Natural killer cell treated with Interleukin-12 subunit alpha and Interleukin-12 subunit beta and Interleukin-15 and Interleukin-18, amount 100 ng/mL, for 72 hours (primary cell): ENCODE measurements around the gene PYM1. TPM values are rescaled to one million over a fixed set of nuclear protein-coding genes. Genes with fewer than 3 reads are reported as not detected.
"Not testable (repeated sequence)": the region's sequence is repeated elsewhere in the genome, so short reads cannot be mapped to it uniquely, and the experiment has no call there.

ENCODE experiments used
- ATAC-seq, 2 donors: fragments of 150-1000 bp; cut with Tn5 transposase in 1 of 2; sonication (Bioruptor Pico), chemical (Tn5 transposase) in 1 of 2; 2 replicates each; pipeline ENCODE4 v1.10.0; 2021
- DNase-seq: peaks from one replicate; pipeline ENCODE4 v3.0.0; 2022; ENCODE audit warnings: low spot score
- H3K27ac Mint-ChIP-seq, 2 donors: 1 replicate in 1 of 2; 2 replicates in 1 of 2; pipeline ENCODE4 v1.8.0; 2022; ENCODE audit warnings: mixed read lengths in 2 of 2, mild to moderate bottlenecking in 1 of 2, moderate library complexity in 1 of 2
- H3K27me3 Mint-ChIP-seq, 2 donors: 1 replicate in 1 of 2; 2 replicates in 1 of 2; pipeline ENCODE4 v1.8.0; 2022; ENCODE audit warnings: mixed read lengths in 2 of 2
- H3K36me3 Mint-ChIP-seq: one replicate; pipeline ENCODE4 v1.8.0; 2022; ENCODE audit warnings: mixed read lengths
- H3K4me1 Mint-ChIP-seq, 2 donors: 1 replicate in 1 of 2; 2 replicates in 1 of 2; pipeline ENCODE4 v1.8.0; 2022; ENCODE audit warnings: low read depth in 2 of 2, mixed read lengths in 2 of 2, mild to moderate bottlenecking in 1 of 2
- H3K4me3 Mint-ChIP-seq: one replicate; pipeline ENCODE4 v1.8.0; 2022; ENCODE audit warnings: mixed read lengths
- H3K9me3 Mint-ChIP-seq: 2 replicates; pipeline ENCODE4 v1.8.0; 2022; ENCODE audit warnings: mixed read lengths
- total RNA-seq, 2 donors: library from RNA; stranded (reverse); gene quantifications; one replicate each; pipeline ENCODE4 v1.2.3, GENCODE V29; 2022

Gene PYM1
- total RNA-seq, 2 donors from 2014 or later: 31.6 to 34.0 TPM

DNA sequence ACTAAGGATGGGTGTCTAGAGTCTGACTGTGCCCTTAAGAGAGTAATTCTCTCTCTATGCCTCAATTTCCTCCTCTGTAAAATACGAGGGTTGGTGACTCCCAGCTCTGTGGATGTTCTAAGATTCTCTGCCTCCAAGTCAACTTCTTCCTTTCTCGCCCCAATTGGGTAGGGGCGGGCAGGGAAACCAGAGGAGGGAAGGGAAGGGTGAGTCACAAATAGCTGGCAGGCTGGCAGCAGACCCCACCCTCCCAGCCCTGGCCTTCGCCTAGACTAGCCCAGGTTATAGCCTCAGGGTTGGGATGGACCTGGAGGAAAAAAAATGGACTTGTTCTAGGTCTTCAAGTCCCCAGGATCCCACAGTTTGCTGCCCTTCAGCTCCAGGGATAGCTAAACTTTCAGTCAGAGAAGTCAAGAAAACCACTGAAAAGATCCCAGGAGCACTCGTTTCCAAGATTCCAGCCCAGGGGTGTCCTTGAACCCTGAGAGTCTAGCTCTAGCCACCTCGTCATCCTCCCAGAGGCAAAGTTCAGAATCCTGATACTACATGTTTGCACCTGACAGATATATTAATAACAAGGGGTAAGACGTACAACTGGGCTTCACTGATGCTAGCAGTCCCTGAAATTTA lies 5.6 kb upstream of the PYM1 start:
- Mint-ChIP-seq H3K27me3 (no peaks in the 10 kb centered on the region), H3K9me3 (no peaks in the 10 kb centered on the region), H3K27ac (no peak overlapping the region), H3K36me3 (peaks cover 16% of the 10 kb centered on the region), H3K4me3 (peak overlapping the region; percentile 95), H3K4me1 (peaks cover 39 to 53% of the 10 kb centered on the region in 2 donors)
- DNase-seq (no peak), ATAC-seq (no peak)

DNA sequence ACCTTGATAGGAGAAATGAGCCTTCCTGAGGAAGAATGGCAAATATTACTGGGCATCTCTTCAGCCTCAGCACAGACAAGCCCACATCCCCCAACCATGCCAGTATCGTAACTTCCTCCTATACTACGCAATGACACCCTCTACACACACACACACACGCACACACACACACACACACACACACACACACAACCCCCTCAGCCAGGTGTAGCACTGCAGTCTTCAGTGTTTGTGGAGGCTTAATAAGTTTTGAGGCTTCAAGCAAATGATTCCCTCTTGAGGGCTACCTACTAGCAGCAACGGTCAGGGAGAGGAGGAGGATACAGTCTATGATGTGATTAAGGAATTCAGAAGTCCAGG lies 4.8 kb upstream of the PYM1 start:
- no peaks in the 10 kb centered on the region for H3K9me3 Mint-ChIP-seq
- H3K36me3 Mint-ChIP-seq: peaks cover 15% of the 10 kb centered on the region
- H3K27ac Mint-ChIP-seq: peak overlapping the region; percentile 93 to 98
- peak in 1 of 2 donors; percentile 25 for ATAC-seq
- H3K4me1 Mint-ChIP-seq: peaks cover 44 to 56% of the 10 kb centered on the region in 2 donors
- H3K4me3 Mint-ChIP-seq: peak overlapping the region; percentile 95
- DNase-seq: no peak
- no peaks in the 10 kb centered on the region for H3K27me3 Mint-ChIP-seq

- Mint-ChIP-seq H3K4me3 (peak overlapping the region; percentile 95), H3K9me3 (no peaks in the 10 kb centered on the region), H3K36me3 (peaks cover 10% of the 10 kb centered on the region), H3K27ac (peak overlapping the region; percentile 93 to 98), H3K4me1 (peaks cover 48 to 55% of the 10 kb centered on the region in 2 donors), H3K27me3 (no peaks in the 10 kb centered on the region)
- ATAC-seq: peak in 1 of 2 donors; percentile 30
- peak; percentile 64 for DNase-seq
Measured at GRCh38 chr12:55931780-55932550, 4.3 kb upstream of the PYM1 start.

DNA sequence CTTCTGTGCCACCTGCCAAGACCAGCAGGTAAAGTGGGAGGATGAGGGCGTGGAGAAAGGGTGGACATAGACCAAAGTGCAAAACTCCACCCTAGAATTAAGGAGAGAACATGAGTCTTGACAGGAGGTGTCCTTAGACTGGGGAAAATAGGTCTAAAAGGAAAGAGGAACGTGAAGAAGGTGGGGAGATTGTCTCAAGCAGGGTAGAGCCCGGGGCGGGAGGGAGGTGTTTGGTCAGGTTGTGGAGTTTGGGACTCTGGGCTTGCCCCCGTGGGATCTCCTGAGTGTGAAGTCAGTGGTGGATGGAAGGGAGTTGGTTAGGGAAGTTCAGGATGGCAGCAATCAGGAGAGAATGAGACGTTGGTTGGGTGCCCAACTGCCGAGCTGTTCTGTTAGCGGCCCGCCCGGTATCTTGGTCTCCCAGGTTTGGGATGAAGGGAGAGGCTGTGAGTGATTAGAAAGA lies 3.7 kb upstream of the PYM1 start:
- Mint-ChIP-seq H3K4me3 (peak overlapping the region; percentile 95), H3K9me3 (no peaks in the 10 kb centered on the region), H3K36me3 (peaks cover 7% of the 10 kb centered on the region), H3K27me3 (no peaks in the 10 kb centered on the region), H3K4me1 (peaks cover 52 to 62% of the 10 kb centered on the region in 2 donors), H3K27ac (peak overlapping the region; percentile 93 to 98)
- DNase-seq (peak; percentile 63), ATAC-seq (no peak)

DNA sequence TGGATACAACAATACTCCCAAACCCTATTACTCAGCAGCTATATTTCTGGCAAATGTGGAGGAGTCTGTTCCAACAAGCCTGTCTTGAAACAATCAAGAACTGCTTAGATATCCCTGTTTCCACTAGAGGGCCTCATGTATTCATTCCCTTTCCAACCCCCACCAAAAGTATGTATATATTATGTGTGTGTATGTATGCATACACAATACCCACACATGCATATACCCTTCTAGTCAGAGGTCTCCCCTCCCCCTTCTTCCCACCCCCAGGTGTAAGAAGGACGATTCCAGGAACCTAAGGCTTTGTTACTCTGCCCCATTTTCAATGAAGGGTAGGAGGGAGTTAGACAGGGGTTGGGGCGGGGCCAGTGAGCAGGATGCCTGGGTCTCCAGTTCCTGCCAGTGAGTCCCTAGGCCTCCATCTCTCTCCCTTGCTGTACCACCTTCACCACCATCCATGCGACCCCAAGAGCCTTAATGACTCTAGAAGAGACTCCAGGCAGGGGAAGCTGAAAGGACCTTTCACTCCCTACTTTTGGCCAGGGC lies 3.1 kb upstream of the PYM1 start, which contains the start of gene DGKA:
Gene DGKA (plus strand): TSS at position 392 of the 546 bp plus-strand sequence. CDS start 5,342 bp downstream, outside the sequence.
- Mint-ChIP-seq H3K27me3 (no peaks in the 10 kb centered on the region), H3K36me3 (peaks cover 7% of the 10 kb centered on the region), H3K4me3 (peak within 1 kb of the TSS; percentile 95), H3K27ac (peak within 1 kb of the TSS; percentile 93 to 98), H3K9me3 (no peaks in the 10 kb centered on the region), H3K4me1 (peaks cover 56 to 67% of the 10 kb centered on the region in 2 donors)
- DNase-seq: peak; percentile 70
- ATAC-seq: peak in 1 of 2 donors; percentile 31

DNA sequence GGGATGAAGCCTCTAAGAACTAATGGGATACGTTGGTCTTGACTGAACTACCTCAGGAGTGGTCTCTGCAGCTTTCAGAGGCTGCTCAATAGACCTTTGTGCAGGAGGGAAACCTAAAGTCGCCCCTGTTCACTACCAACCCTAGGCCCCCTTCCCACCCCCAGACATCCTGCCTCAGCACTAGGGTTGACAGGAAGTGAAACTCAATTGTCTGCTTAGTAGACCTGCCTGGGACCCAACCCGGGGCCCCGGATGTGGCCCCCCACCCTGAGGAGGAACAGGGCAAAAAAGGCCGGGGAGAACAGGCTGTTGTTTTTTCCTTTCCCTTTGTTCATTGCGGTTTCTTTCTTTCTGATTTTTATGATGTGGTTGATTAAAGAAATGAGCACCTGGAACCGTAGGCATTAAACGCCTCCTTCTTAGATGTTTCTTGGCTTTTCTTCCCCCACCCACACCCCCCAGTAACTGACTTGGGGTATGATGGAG lies 1.7 kb upstream of the PYM1 start:
- peak overlapping the region; percentile 93 to 98 for H3K27ac Mint-ChIP-seq
- peak overlapping the region; percentile 95 for H3K4me3 Mint-ChIP-seq
- H3K36me3 Mint-ChIP-seq: peaks cover 16% of the 10 kb centered on the region
- no peaks in the 10 kb centered on the region for H3K27me3 Mint-ChIP-seq
- H3K4me1 Mint-ChIP-seq: peaks cover 65 to 74% of the 10 kb centered on the region in 2 donors
- H3K9me3 Mint-ChIP-seq: no peaks in the 10 kb centered on the region
- DNase-seq: peak; percentile 78
- peak in 1 of 2 donors; percentile 57 for ATAC-seq

- H3K4me3 Mint-ChIP-seq: peak overlapping the region; percentile 95
- peaks cover 62 to 65% of the 10 kb centered on the region in 2 donors for H3K4me1 Mint-ChIP-seq
- no peaks in the 10 kb centered on the region for H3K27me3 Mint-ChIP-seq
- DNase-seq: peak; percentile 90
- peaks cover 21% of the 10 kb centered on the region for H3K36me3 Mint-ChIP-seq
- ATAC-seq: peak; percentile 73 to 85
- no peaks in the 10 kb centered on the region for H3K9me3 Mint-ChIP-seq
- peak overlapping the region; percentile 93 to 98 for H3K27ac Mint-ChIP-seq
Measured at GRCh38 chr12:55926738-55927587, 731 bp downstream of the PYM1 start.

- ATAC-seq (no peak), DNase-seq (no peak)
- Mint-ChIP-seq H3K9me3 (no peaks in the 10 kb centered on the region), H3K4me1 (peaks cover 56 to 58% of the 10 kb centered on the region in 2 donors), H3K36me3 (peaks cover 15% of the 10 kb centered on the region), H3K4me3 (peak overlapping the region; percentile 95), H3K27me3 (no peaks in the 10 kb centered on the region), H3K27ac (peak overlapping the region; percentile 93 to 98)
Measured at GRCh38 chr12:55925870-55926737, 1.6 kb downstream of the PYM1 start.

GRCh38 chr12:55925371-55925770 lies 2.3 kb downstream of the PYM1 start:
- Mint-ChIP-seq H3K27me3 (no peaks in the 10 kb centered on the region), H3K9me3 (no peaks in the 10 kb centered on the region), H3K4me1 (peaks cover 49 to 51% of the 10 kb centered on the region in 2 donors), H3K27ac (peak overlapping the region; percentile 93 to 98), H3K4me3 (peak overlapping the region; percentile 95), H3K36me3 (peaks cover 14% of the 10 kb centered on the region)
- ATAC-seq (no peak), DNase-seq (no peak)

GRCh38 chr12:55923648-55924047 lies 4.0 kb downstream of the PYM1 start:
- peaks cover 14% of the 10 kb centered on the region for H3K36me3 Mint-ChIP-seq
- H3K27ac Mint-ChIP-seq: peak overlapping the region in 1 of 2 donors; percentile 55
- H3K4me3 Mint-ChIP-seq, DNase-seq, H3K27me3 Mint-ChIP-seq, ATAC-seq, H3K9me3 Mint-ChIP-seq: not testable (repeated sequence)
- H3K4me1 Mint-ChIP-seq: peaks cover 35 to 36% of the 10 kb centered on the region in 2 donors

GRCh38 chr12:55922126-55922525 lies 5.6 kb downstream of the PYM1 start:
- Mint-ChIP-seq H3K36me3 (peaks cover 14% of the 10 kb centered on the region), H3K4me3 (no peak overlapping the region), H3K9me3 (no peaks in the 10 kb centered on the region), H3K4me1 (peaks cover 28 to 30% of the 10 kb centered on the region in 2 donors), H3K27me3 (no peaks in the 10 kb centered on the region), H3K27ac (no peak overlapping the region)
- DNase-seq: no peak
- no peak for ATAC-seq

DNA sequence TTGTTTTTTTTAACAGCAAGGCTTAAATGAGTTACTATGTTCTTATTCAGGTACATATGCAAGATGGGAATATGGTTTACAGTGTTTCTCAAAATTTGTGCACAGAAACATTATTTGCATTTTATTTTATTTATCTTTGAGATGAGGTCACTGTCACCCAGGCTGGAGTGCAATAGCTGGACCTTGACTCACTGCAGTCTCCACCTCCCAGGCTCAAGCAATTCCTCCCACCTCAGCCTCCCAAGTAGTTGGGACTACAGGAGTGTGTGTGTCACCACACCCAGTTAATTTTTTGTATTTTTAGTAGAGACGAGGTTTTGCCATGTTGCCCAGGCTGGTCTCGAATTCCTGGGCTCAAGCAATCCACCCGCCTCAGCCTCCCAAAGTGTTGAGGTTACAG lies 8.7 kb downstream of the PYM1 start:
- Mint-ChIP-seq H3K4me1 (peaks cover 14 to 18% of the 10 kb centered on the region in 2 donors), H3K36me3 (peaks cover 10% of the 10 kb centered on the region)
- H3K4me3 Mint-ChIP-seq, ATAC-seq, H3K27me3 Mint-ChIP-seq, H3K9me3 Mint-ChIP-seq, H3K27ac Mint-ChIP-seq, DNase-seq: not testable (repeated sequence)
